HCT116 (cell line): ENCODE results near the gene GMEB1. TPM values are rescaled to one million over a fixed set of nuclear protein-coding genes. Genes with fewer than 3 reads are reported as not detected.

Experiments
- ATAC-seq: fragments of 200-7000 bp; cut with Tn5 transposase; 2 replicates; pipeline ENCODE4 v1.9.1; 2020; ENCODE audit warnings: mild to moderate bottlenecking, moderate library complexity
- BruUV-seq: library from RNA; stranded (reverse); fragments of 400-500 nt; replicated peaks from 2 replicates; lab custom pipeline; 2021; lab: Mats Ljungman, UMichigan
- CTCF ChIA-PET: fragments of 300-600 bp; sonication (Branson Sonifier 250); formaldehyde crosslinking; loops from one replicate; lab custom pipeline; 2021; ENCODE audit warnings: antibody characterized with exemption; lab: Charles Lee
- POLR2A ChIA-PET: fragments of 300-600, 350-600 bp; sonication (Branson Sonifier 250); formaldehyde crosslinking; loops from one replicate; lab custom pipeline; 2021; ENCODE audit warnings: antibody characterized with exemption; lab: Charles Lee
- RAD21 ChIA-PET, 2 experiments: fragments of 300-600 bp; sonication (Branson Sonifier 250); formaldehyde crosslinking; loops; one replicate each; lab custom pipeline; 2023; ENCODE audit warnings: low total read pairs in 2 of 2; ENCODE audit not compliant: uncharacterized antibody in 2 of 2, unreplicated experiment in 2 of 2, low non-redundant PET in 1 of 2; lab: Charles Lee
- DNase-seq: peaks from one replicate; pipeline ENCODE4 v3.0.0-alpha.2; 2010; ENCODE audit warnings: low read depth, low spot score
- H2AFZ ChIP-seq: fragments of 200-600 bp; shearing (Covaris generic), sonication (generic); 2 replicates; pipeline ENCODE4 v1.6.1; 2017; ENCODE audit warnings: low read depth, mixed run types, mixed read lengths, antibody characterized with exemption, low read length; ENCODE audit not compliant: poor library complexity, severe bottlenecking
- H3K27ac ChIP-seq: 2 replicates; pipeline ENCODE4 v1.5.1; 2012; ENCODE audit warnings: low read depth, low read length
- H3K27me3 ChIP-seq: fragments of 200-600 bp; sonication (generic); 2 replicates; pipeline ENCODE4 v1.6.1; 2016; ENCODE audit warnings: mixed run types, low read length, mixed read lengths; ENCODE audit not compliant: insufficient read depth
- H3K36me3 ChIP-seq, 2 experiments: fragments of 200-500 bp in 1 of 2; fragments of 200-600 bp in 1 of 2; sonication (Bioruptor generic) in 1 of 2; sonication (generic) in 1 of 2; 2 replicates each; pipeline versions ENCODE4 v1.5.1 to v1.6.1; 2014 to 2016; ENCODE audit warnings: low read length in 2 of 2, inconsistent platforms in 1 of 2, mixed read lengths in 1 of 2, mixed run types in 1 of 2; ENCODE audit not compliant: insufficient read depth in 2 of 2, control insufficient read depth in 1 of 2
- H3K4me1 ChIP-seq, 2 experiments: fragments of 200-600 bp in 1 of 2; sonication (generic) in 1 of 2; 2 replicates each; pipeline versions ENCODE4 v1.5.1 to v1.6.1; 2012 to 2017; ENCODE audit warnings: low read length in 2 of 2, inconsistent platforms in 1 of 2, mild to moderate bottlenecking in 1 of 2, mixed read lengths in 1 of 2, mixed run types in 1 of 2, moderate library complexity in 1 of 2; ENCODE audit not compliant: insufficient read depth in 2 of 2, control insufficient read depth in 1 of 2
- H3K4me2 ChIP-seq: fragments of 200-600 bp; sonication (generic); 2 replicates; pipeline ENCODE4 v1.6.1; 2017; ENCODE audit warnings: mixed run types, low read length, mixed read lengths
- H3K4me3 ChIP-seq, 2 experiments: fragments of 200-600 bp in 1 of 2; sonication (generic) in 1 of 2; replicated peaks in 1 of 2; 2 replicates each; pipeline ENCODE4 v1.5.1; 2011 to 2016; ENCODE audit warnings: low read length in 2 of 2, control low read depth in 1 of 2, low read depth in 1 of 2, mild to moderate bottlenecking in 1 of 2, mixed read lengths in 1 of 2, mixed run types in 1 of 2
- H3K79me2 ChIP-seq: fragments of 200-600 bp; sonication (generic); 2 replicates; pipeline ENCODE4 v1.6.1; 2017; ENCODE audit warnings: mild to moderate bottlenecking, mixed run types, low read length, moderate library complexity, mixed read lengths; ENCODE audit not compliant: insufficient read depth
- H3K9ac ChIP-seq: fragments of 200-600 bp; sonication (generic); 2 replicates; pipeline ENCODE4 v1.6.1; 2016; ENCODE audit warnings: low read length, mixed read lengths
- H3K9me2 ChIP-seq: fragments of 200-600 bp; sonication (generic), shearing (Covaris generic); 2 replicates; pipeline ENCODE4 v1.6.1; 2017; ENCODE audit warnings: mixed run types, mild to moderate bottlenecking, moderate library complexity; ENCODE audit not compliant: insufficient read depth
- H3K9me3 ChIP-seq, 2 experiments: fragments of 200-500 bp in 1 of 2; fragments of 200-600 bp in 1 of 2; sonication (Bioruptor generic) in 1 of 2; sonication (generic) in 1 of 2; 2 replicates each; pipeline ENCODE4 v1.6.1; 2014 to 2017; ENCODE audit warnings: low read length in 2 of 2, mixed read lengths in 2 of 2, inconsistent platforms in 1 of 2, low read depth in 1 of 2, mild to moderate bottlenecking in 1 of 2, mixed run types in 1 of 2, moderate library complexity in 1 of 2; ENCODE audit not compliant: control insufficient read depth in 1 of 2, insufficient read depth in 1 of 2
- H4K20me1 ChIP-seq: fragments of 200-600 bp; sonication (generic), shearing (Covaris generic); 2 replicates; pipeline ENCODE4 v1.6.1; 2017; ENCODE audit warnings: mixed run types, mild to moderate bottlenecking, moderate library complexity; ENCODE audit not compliant: insufficient read depth
- ATF3 ChIP-seq: IDR thresholded peaks from 2 replicates; pipeline ENCODE4 v1.6.1; 2012
- CEBPB ChIP-seq: IDR thresholded peaks from 2 replicates; pipeline ENCODE4 v1.6.1; 2012; ENCODE audit warnings: low read depth
- EGR1 ChIP-seq: IDR thresholded peaks from 2 replicates; pipeline ENCODE4 v1.6.1; 2012; ENCODE audit warnings: low read depth
- ELF1 ChIP-seq: IDR thresholded peaks from 2 replicates; pipeline ENCODE4 v1.6.1; 2012; ENCODE audit warnings: low read depth, borderline replicate concordance
- EZH2phosphoT487 ChIP-seq: fragments of 200-600 bp; IDR thresholded peaks from 2 replicates; pipeline ENCODE4 v1.6.1; 2018; ENCODE audit warnings: antibody characterized with exemption, borderline replicate concordance
- FOSL1 ChIP-seq: IDR thresholded peaks from 2 replicates; pipeline ENCODE4 v1.6.1; 2012; ENCODE audit warnings: low read depth
- JUND ChIP-seq: IDR thresholded peaks from 2 replicates; pipeline ENCODE4 v1.6.1; 2012
- POLR2A ChIP-seq: IDR thresholded peaks from 2 replicates; pipeline ENCODE4 v1.7.0; 2011; ENCODE audit warnings: borderline replicate concordance; ENCODE audit not compliant: insufficient read depth, insufficient read length; ENCODE audit errors: extremely low read depth
- POLR2AphosphoS5 ChIP-seq: IDR thresholded peaks from 2 replicates; pipeline ENCODE4 v1.6.1; 2011; ENCODE audit warnings: mild to moderate bottlenecking, low read depth, low read length, moderate library complexity
- REST ChIP-seq: IDR thresholded peaks from 2 replicates; pipeline ENCODE4 v1.6.1; 2012; ENCODE audit warnings: low read depth
- SP1 ChIP-seq: IDR thresholded peaks from 2 replicates; pipeline ENCODE4 v1.6.1; 2012; ENCODE audit warnings: low read depth
- SRF ChIP-seq: IDR thresholded peaks from 2 replicates; pipeline ENCODE4 v1.6.1; 2012; ENCODE audit warnings: low read depth
- YY1 ChIP-seq: IDR thresholded peaks from 2 replicates; pipeline ENCODE4 v1.6.1; 2011; ENCODE audit warnings: low read length, low read depth, moderate library complexity, mild to moderate bottlenecking; ENCODE audit not compliant: insufficient replicate concordance; ENCODE audit errors: extremely low read depth
- ZBTB33 ChIP-seq: IDR thresholded peaks from 2 replicates; pipeline ENCODE4 v1.6.1; 2011; ENCODE audit warnings: mild to moderate bottlenecking, low read length, moderate library complexity; ENCODE audit not compliant: insufficient replicate concordance; ENCODE audit errors: extremely low read depth
- ZFX ChIP-seq: fragments of 450-650 bp; IDR thresholded peaks from 2 replicates; pipeline ENCODE4 v1.6.1; 2017
- intact Hi-C: fragments of 100-400 bp; cut with micrococcal nuclease; formaldehyde crosslinking; loops from 2 replicates; pipeline ENCODE4 v1.10.0; 2022
- total RNA-seq: library from RNA; stranded (reverse); gene quantifications from one replicate; pipeline ENCODE4 v1.2.1, GENCODE V29; 2021; ENCODE audit not compliant: unreplicated experiment
- TF ChIP-seq, protein P1 (sequence below), 3 experiments: fragments of 200-600 bp in 1 of 3; sonication (generic) in 1 of 3; IDR thresholded peaks in 2 of 3; conservative IDR thresholded peaks in 1 of 3; 2 replicates each; pipeline ENCODE4 v1.5.1; 2012 to 2017; ENCODE audit warnings: low read depth in 2 of 3, low read length in 2 of 3, antibody characterized with exemption in 1 of 3, borderline replicate concordance in 1 of 3, control low read depth in 1 of 3, mild to moderate bottlenecking in 1 of 3, mixed read lengths in 1 of 3, mixed run types in 1 of 3, moderate library complexity in 1 of 3; ENCODE audit not compliant: insufficient read depth in 1 of 3

The GMEB1 gene
- total RNA-seq, 1 experiment from 2014 or later, result 19.8 TPM

GRCh38 chr1:28750330-28750729 lies 81.7 kb downstream of the GMEB1 start:
- ChIA-PET RAD21 (no interaction called here), CTCF (interaction anchor here (1.0 to 1.1 kb wide), 2 partner anchors 13 to 126 kb away, joined by 3 to 5 read pairs; partner anchors contain the start of gene YTHDF2), POLR2A (no interaction called here)
- Histone ChIP-seq H3K4me1 (peaks cover 24 to 34% of the 10 kb centered on the region in 2 experiments), H3K27ac (no peak overlapping the region), H3K9ac (no peak overlapping the region), H3K4me2 (peak overlapping the region; percentile 35; the same call in 1 of the 2 replicates), H4K20me1 (peaks cover 65% of the 10 kb centered on the region), H3K79me2 (peaks cover 100% of the 10 kb centered on the region), H3K36me3 (peaks cover 13 to 33% of the 10 kb centered on the region in 2 experiments; a peak in 2 of 4 replicates), H3K4me3 (no peak overlapping the region), H2AFZ (no peak overlapping the region), H3K9me3 (no peaks in the 10 kb centered on the region), H3K27me3 (no peaks in the 10 kb centered on the region), H3K9me2 (no peaks in the 10 kb centered on the region)
- no peak for ATAC-seq
- TF ChIP-seq YY1, result no peak
- TF ChIP-seq ZFX, result no peak
- no peak for TF ChIP-seq ATF3
- TF ChIP-seq CEBPB, result no peak
- TF ChIP-seq SP1, result no peak
- no peak for TF ChIP-seq POLR2A
- TF ChIP-seq POLR2AphosphoS5, result no peak
- no peak for TF ChIP-seq ZBTB33
- no peak for TF ChIP-seq SRF
- TF ChIP-seq ELF1, result no peak
- TF ChIP-seq FOSL1, result no peak
- TF ChIP-seq EGR1, result no peak
- TF ChIP-seq EZH2phosphoT487, result no peak
- TF ChIP-seq, protein P1, sequence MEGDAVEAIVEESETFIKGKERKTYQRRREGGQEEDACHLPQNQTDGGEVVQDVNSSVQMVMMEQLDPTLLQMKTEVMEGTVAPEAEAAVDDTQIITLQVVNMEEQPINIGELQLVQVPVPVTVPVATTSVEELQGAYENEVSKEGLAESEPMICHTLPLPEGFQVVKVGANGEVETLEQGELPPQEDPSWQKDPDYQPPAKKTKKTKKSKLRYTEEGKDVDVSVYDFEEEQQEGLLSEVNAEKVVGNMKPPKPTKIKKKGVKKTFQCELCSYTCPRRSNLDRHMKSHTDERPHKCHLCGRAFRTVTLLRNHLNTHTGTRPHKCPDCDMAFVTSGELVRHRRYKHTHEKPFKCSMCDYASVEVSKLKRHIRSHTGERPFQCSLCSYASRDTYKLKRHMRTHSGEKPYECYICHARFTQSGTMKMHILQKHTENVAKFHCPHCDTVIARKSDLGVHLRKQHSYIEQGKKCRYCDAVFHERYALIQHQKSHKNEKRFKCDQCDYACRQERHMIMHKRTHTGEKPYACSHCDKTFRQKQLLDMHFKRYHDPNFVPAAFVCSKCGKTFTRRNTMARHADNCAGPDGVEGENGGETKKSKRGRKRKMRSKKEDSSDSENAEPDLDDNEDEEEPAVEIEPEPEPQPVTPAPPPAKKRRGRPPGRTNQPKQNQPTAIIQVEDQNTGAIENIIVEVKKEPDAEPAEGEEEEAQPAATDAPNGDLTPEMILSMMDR (IDR thresholded peaks at IDR 0.05 in 2 of 3, conservative IDR thresholded peaks at IDR 0.05 in 1 of 3; ENCODE audit: borderline replicate concordance in 1 of 3, insufficient read depth in 1 of 3, low read depth in 2 of 3, low read length in 2 of 3), result no peak
- no peak for TF ChIP-seq JUND
- no peak for TF ChIP-seq REST
- intact Hi-C loops, result no loop called here
- no peak for DNase-seq
- BruUV-seq, result no TSS peak
